Endothelial cell (in vitro differentiated cells): ENCODE data around the gene BCAP31. TPM values are rescaled to one million over a fixed set of nuclear protein-coding genes. Genes with fewer than 3 reads are reported as not detected.

ENCODE experiments used
- DNase-seq: peaks from one replicate; pipeline ENCODE4 v3.0.0; 2021; ENCODE audit warnings: low spot score
- H3K27ac Mint-ChIP-seq: one replicate; pipeline ENCODE4 v1.8.0; 2021; ENCODE audit warnings: mixed read lengths, inconsistent platforms; ENCODE audit not compliant: unreplicated experiment
- H3K27me3 Mint-ChIP-seq: one replicate; pipeline ENCODE4 v1.8.0; 2021; ENCODE audit warnings: mild to moderate bottlenecking, moderate library complexity, mixed read lengths, inconsistent platforms; ENCODE audit not compliant: unreplicated experiment
- H3K36me3 Mint-ChIP-seq: one replicate; pipeline ENCODE4 v1.8.0; 2021; ENCODE audit warnings: mild to moderate bottlenecking, low read depth, mixed read lengths, inconsistent platforms; ENCODE audit not compliant: unreplicated experiment
- H3K4me1 Mint-ChIP-seq: one replicate; pipeline ENCODE4 v1.8.0; 2021; ENCODE audit warnings: mild to moderate bottlenecking, mixed read lengths, inconsistent platforms; ENCODE audit not compliant: unreplicated experiment
- H3K4me3 Mint-ChIP-seq: one replicate; pipeline ENCODE4 v1.8.0; 2021; ENCODE audit warnings: mild to moderate bottlenecking, mixed read lengths, inconsistent platforms; ENCODE audit not compliant: unreplicated experiment
- H3K9me3 Mint-ChIP-seq: one replicate; pipeline ENCODE4 v1.8.0; 2021; ENCODE audit warnings: mixed read lengths, inconsistent platforms; ENCODE audit not compliant: unreplicated experiment
- total RNA-seq: library from RNA; stranded (reverse); fragmentation: NEBNext Ultra II Directional; extraction: Animal tissue kit (Norgen Biotek cat#: 25700); gene quantifications from one replicate; pipeline ENCODE4 v1.2.1, GENCODE V29; 2021; ENCODE audit not compliant: unreplicated experiment
- TF ChIP-seq, protein P1 (sequence below): fragments of 200-600 bp; sonication (generic); IDR thresholded peaks from one replicate; pipeline ENCODE4 v1.5.0; 2021; ENCODE audit warnings: antibody characterized with exemption; ENCODE audit not compliant: unreplicated experiment

The BCAP31 gene
- total RNA-seq, 1 donor from 2014 or later: 282 TPM

- TF ChIP-seq, protein P1, sequence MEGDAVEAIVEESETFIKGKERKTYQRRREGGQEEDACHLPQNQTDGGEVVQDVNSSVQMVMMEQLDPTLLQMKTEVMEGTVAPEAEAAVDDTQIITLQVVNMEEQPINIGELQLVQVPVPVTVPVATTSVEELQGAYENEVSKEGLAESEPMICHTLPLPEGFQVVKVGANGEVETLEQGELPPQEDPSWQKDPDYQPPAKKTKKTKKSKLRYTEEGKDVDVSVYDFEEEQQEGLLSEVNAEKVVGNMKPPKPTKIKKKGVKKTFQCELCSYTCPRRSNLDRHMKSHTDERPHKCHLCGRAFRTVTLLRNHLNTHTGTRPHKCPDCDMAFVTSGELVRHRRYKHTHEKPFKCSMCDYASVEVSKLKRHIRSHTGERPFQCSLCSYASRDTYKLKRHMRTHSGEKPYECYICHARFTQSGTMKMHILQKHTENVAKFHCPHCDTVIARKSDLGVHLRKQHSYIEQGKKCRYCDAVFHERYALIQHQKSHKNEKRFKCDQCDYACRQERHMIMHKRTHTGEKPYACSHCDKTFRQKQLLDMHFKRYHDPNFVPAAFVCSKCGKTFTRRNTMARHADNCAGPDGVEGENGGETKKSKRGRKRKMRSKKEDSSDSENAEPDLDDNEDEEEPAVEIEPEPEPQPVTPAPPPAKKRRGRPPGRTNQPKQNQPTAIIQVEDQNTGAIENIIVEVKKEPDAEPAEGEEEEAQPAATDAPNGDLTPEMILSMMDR: no peak
- H3K27ac Mint-ChIP-seq: no peak overlapping the region
- H3K27me3 Mint-ChIP-seq: peaks cover 2% of the 10 kb centered on the region
- H3K4me1 Mint-ChIP-seq: peaks cover 5% of the 10 kb centered on the region
- no peaks in the 10 kb centered on the region for H3K9me3 Mint-ChIP-seq
- H3K36me3 Mint-ChIP-seq: peaks cover 9% of the 10 kb centered on the region
- H3K4me3 Mint-ChIP-seq: no peak overlapping the region
- no peak for DNase-seq
Measured at GRCh38 chrX:153739754-153740486, 15.7 kb upstream of the BCAP31 start.

DNA sequence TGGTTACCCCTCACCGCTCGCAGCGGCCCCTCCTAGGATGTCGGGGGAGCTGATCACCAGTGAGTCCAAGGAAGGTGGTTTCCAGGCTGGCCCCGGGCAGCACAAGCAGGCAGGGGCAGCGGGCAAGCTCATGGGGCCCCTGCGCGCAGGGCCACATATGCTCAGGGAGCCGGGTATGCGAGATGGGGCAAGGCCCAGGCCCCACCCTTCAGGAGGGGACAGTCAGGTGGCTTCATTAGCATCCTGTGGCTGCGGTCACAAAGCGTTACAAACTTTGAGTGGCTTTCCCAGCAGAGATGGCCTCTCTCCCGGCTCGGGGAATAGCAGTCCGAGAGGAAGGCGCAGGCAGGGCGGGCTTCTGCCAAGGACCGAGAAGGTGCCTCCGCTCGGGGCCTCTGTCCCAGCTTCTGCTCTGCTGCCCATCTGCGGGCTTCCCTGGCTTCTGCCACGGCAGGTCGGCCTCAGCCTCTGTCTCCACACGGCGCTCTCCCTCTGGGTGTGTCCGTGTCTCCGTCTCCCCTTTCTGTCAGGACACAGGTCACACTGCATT, 13.9 kb upstream of the BCAP31 start:
- Mint-ChIP-seq H3K4me3 (no peak overlapping the region), H3K9me3 (no peaks in the 10 kb centered on the region), H3K27me3 (peaks cover 2% of the 10 kb centered on the region), H3K36me3 (peaks cover 14% of the 10 kb centered on the region), H3K27ac (no peak overlapping the region), H3K4me1 (peaks cover 5% of the 10 kb centered on the region)
- TF ChIP-seq, protein P1: no peak
- DNase-seq: no peak

GRCh38 chrX:153736871-153737441, 12.8 kb upstream of the BCAP31 start:
- Mint-ChIP-seq H3K27ac (no peak overlapping the region), H3K27me3 (peaks cover 2% of the 10 kb centered on the region), H3K36me3 (peaks cover 15% of the 10 kb centered on the region), H3K4me1 (peaks cover 5% of the 10 kb centered on the region), H3K9me3 (no peaks in the 10 kb centered on the region), H3K4me3 (no peak overlapping the region)
- TF ChIP-seq, protein P1: no peak
- no peak for DNase-seq

- TF ChIP-seq, protein P1: no peak
- H3K9me3 Mint-ChIP-seq: no peaks in the 10 kb centered on the region
- H3K36me3 Mint-ChIP-seq: peaks cover 22% of the 10 kb centered on the region
- peaks cover 5% of the 10 kb centered on the region for H3K4me1 Mint-ChIP-seq
- H3K27me3 Mint-ChIP-seq: peaks cover 2% of the 10 kb centered on the region
- no peak overlapping the region for H3K27ac Mint-ChIP-seq
- no peak for DNase-seq
- H3K4me3 Mint-ChIP-seq: no peak overlapping the region
Measured at GRCh38 chrX:153736071-153736820, 12.1 kb upstream of the BCAP31 start.
